Activated CD8-positive, alpha-beta memory T cell treated with anti-CD3 and anti-CD28 coated beads for 36 hours (primary cell): ENCODE results near the gene IFNG-AS1. TPM values are rescaled to one million over a fixed set of nuclear protein-coding genes. Genes with fewer than 3 reads are reported as not detected.

ENCODE experiments used
- CTCF ChIA-PET: fragments of 350-600 bp; sonication (Branson Sonifier 250); formaldehyde crosslinking; loops from one replicate; lab custom pipeline; 2021; ENCODE audit warnings: antibody characterized with exemption; lab: Charles Lee
- POLR2A ChIA-PET: fragments of 350-600 bp; sonication (Branson Sonifier 250); formaldehyde crosslinking; loops from one replicate; lab custom pipeline; 2021; ENCODE audit warnings: antibody characterized with exemption; lab: Charles Lee
- total RNA-seq, 2 experiments: library from RNA; stranded (reverse); gene quantifications; one replicate each; pipeline ENCODE4 v1.2.3, GENCODE V29; 2021

IFNG-AS1 gene
- total RNA-seq, 2 experiments from 2014 or later = 0.46 to 0.57 TPM

- POLR2A ChIA-PET = no interaction called here
- CTCF ChIA-PET = interaction anchor here (0.9 to 1.4 kb wide), 2 partner anchors 12 to 27 kb away, joined by 4 to 6 read pairs; no protein-coding TSS in a partner anchor
Observed at GRCh38 chr12:68028647-68029046, 39.4 kb downstream of the IFNG-AS1 start.

GRCh38 chr12:68030248-68030647, 41.0 kb downstream of the IFNG-AS1 start:
- CTCF ChIA-PET = interaction anchor here (1.8 kb wide), 1 partner anchor 10 kb away, joined by 4 read pairs; no protein-coding TSS in a partner anchor
- POLR2A ChIA-PET = no interaction called here

GRCh38 chr12:68031174-68031573, 41.9 kb downstream of the IFNG-AS1 start:
- POLR2A ChIA-PET = interaction anchor here (1.4 kb wide), 1 partner anchor 128 kb away, joined by 3 read pairs; the partner anchor contains the start of gene IFNG
- CTCF ChIA-PET = interaction anchor here (1.5 to 1.8 kb wide), 2 partner anchors 10 kb away, joined by 3 to 4 read pairs; no protein-coding TSS in a partner anchor

GRCh38 chr12:68031881-68032739, 42.9 kb downstream of the IFNG-AS1 start:
- ChIA-PET POLR2A (interaction anchor here (0.6 to 1.4 kb wide), 2 partner anchors 49 to 127 kb away, joined by 3 read pairs; partner anchors contain the start of gene IFNG), CTCF (interaction anchor here (1.0 to 1.5 kb wide), 3 partner anchors 9 to 20 kb away, joined by 3 to 5 read pairs (median 3); no protein-coding TSS in a partner anchor)

GRCh38 chr12:68034567-68034966, 45.3 kb downstream of the IFNG-AS1 start:
- ChIA-PET POLR2A (no interaction called here), CTCF (no interaction called here)

- POLR2A ChIA-PET = interaction anchor here (0.8 kb wide), 1 partner anchor 100 kb away, joined by 4 read pairs; no protein-coding TSS in a partner anchor
- CTCF ChIA-PET = interaction anchor here (0.6 to 6.8 kb wide), 5 partner anchors 35 to 1258 kb away, joined by 3 to 53 read pairs (median 3); partner anchors contain the start of gene IFNG
Observed at GRCh38 chr12:68036642-68037041, 47.4 kb downstream of the IFNG-AS1 start.

- POLR2A ChIA-PET = interaction anchor here (0.6 kb wide), 1 partner anchor 799 kb away, joined by 3 read pairs; no protein-coding TSS in a partner anchor
- CTCF ChIA-PET = interaction anchor here (1.0 to 6.8 kb wide), 4 partner anchors 36 to 586 kb away, joined by 3 to 53 read pairs (median 8); partner anchors contain the start of gene IFNG
Observed at GRCh38 chr12:68037616-68038255, 48.5 kb downstream of the IFNG-AS1 start.

- POLR2A ChIA-PET = interaction anchor here (1.5 kb wide), 1 partner anchor 120 kb away, joined by 5 read pairs; no protein-coding TSS in a partner anchor
Observed at GRCh38 chr12:68038650-68039049, 49.4 kb downstream of the IFNG-AS1 start.

GRCh38 chr12:68040450-68041075, 51.3 kb downstream of the IFNG-AS1 start:
- CTCF ChIA-PET = interaction anchor here (0.6 to 6.8 kb wide), 27 partner anchors 8 to 284 kb away, joined by 3 to 53 read pairs (median 4); partner anchors contain the start of gene IFNG

More at GRCh38 chr12:68038650-68039049, 49.4 kb downstream of the IFNG-AS1 start:
- CTCF ChIA-PET = interaction anchor here (0.6 to 6.8 kb wide), 4 partner anchors 37 to 311 kb away, joined by 3 to 53 read pairs (median 8); partner anchors contain the start of gene IFNG

GRCh38 chr12:68042212-68042699, 53.0 kb downstream of the IFNG-AS1 start:
- POLR2A ChIA-PET = no interaction called here
- CTCF ChIA-PET = interaction anchor here (0.7 to 6.8 kb wide), 3 partner anchors 11 to 115 kb away, joined by 3 to 53 read pairs (median 3); partner anchors contain the start of gene IFNG

More at GRCh38 chr12:68040450-68041075, 51.3 kb downstream of the IFNG-AS1 start:
- POLR2A ChIA-PET = interaction anchor here (0.6 to 1.5 kb wide), 7 partner anchors 39 to 118 kb away, joined by 3 to 12 read pairs (median 3); no protein-coding TSS in a partner anchor

GRCh38 chr12:68043435-68043834, 54.2 kb downstream of the IFNG-AS1 start:
- ChIA-PET CTCF (interaction anchor here (1.5 kb wide), 1 partner anchor 76 kb away, joined by 3 read pairs; no protein-coding TSS in a partner anchor), POLR2A (no interaction called here)

GRCh38 chr12:68048648-68049297, 59.5 kb downstream of the IFNG-AS1 start:
- ChIA-PET POLR2A (no interaction called here), CTCF (no interaction called here)

- POLR2A ChIA-PET = no interaction called here
- CTCF ChIA-PET = interaction anchor here (1.6 kb wide), 1 partner anchor 102 kb away, joined by 3 read pairs; no protein-coding TSS in a partner anchor
Observed at GRCh38 chr12:68056300-68056699, 67.1 kb downstream of the IFNG-AS1 start.

- CTCF ChIA-PET = no interaction called here
- POLR2A ChIA-PET = no interaction called here
Observed at GRCh38 chr12:68063900-68064590, 74.8 kb downstream of the IFNG-AS1 start.

- CTCF ChIA-PET = no interaction called here
- POLR2A ChIA-PET = no interaction called here
Observed at GRCh38 chr12:68065163-68065562, 75.9 kb downstream of the IFNG-AS1 start.

- ChIA-PET CTCF (no interaction called here), POLR2A (no interaction called here)
Observed at GRCh38 chr12:68065687-68066086, 76.4 kb downstream of the IFNG-AS1 start.
